Measurements from ENCODE around the gene FOXD2.

The FOXD2 gene

GRCh38 chr1:47416319-47417169 is 21.3 kb upstream of the FOXD2 start:
- H3K27ac ChIP-seq = no peak overlapping the region
- TF ChIP-seq ZFX (IDR thresholded peaks at IDR 0.05; ENCODE audit: borderline replicate concordance) = no peak
- TF ChIP-seq CTCF (IDR thresholded peaks at IDR 0.05) = no peak

GRCh38 chr1:47417170-47418044 is 20.4 kb upstream of the FOXD2 start:
- H3K27ac ChIP-seq = no peak overlapping the region
- no peak for TF ChIP-seq ZFX (IDR thresholded peaks at IDR 0.05; ENCODE audit: borderline replicate concordance)
- no peak for TF ChIP-seq CTCF (IDR thresholded peaks at IDR 0.05)

GRCh38 chr1:47418122-47418521 is 19.7 kb upstream of the FOXD2 start:
- TF ChIP-seq ZFX (IDR thresholded peaks at IDR 0.05; ENCODE audit: borderline replicate concordance) (no peak), CTCF (IDR thresholded peaks at IDR 0.05) (no peak)
- H3K27ac ChIP-seq = no peak overlapping the region

- TF ChIP-seq ZFX (IDR thresholded peaks at IDR 0.05; ENCODE audit: borderline replicate concordance) = no peak
- TF ChIP-seq CTCF (IDR thresholded peaks at IDR 0.05) = no peak
- no peak overlapping the region for H3K27ac ChIP-seq
Measured at GRCh38 chr1:47418681-47419325, 19.0 kb upstream of the FOXD2 start.

GRCh38 chr1:47420547-47420946 is 17.3 kb upstream of the FOXD2 start:
- H3K27ac ChIP-seq = no peak overlapping the region
- no peak for TF ChIP-seq ZFX (IDR thresholded peaks at IDR 0.05; ENCODE audit: borderline replicate concordance)
- no peak for TF ChIP-seq CTCF (IDR thresholded peaks at IDR 0.05)

- TF ChIP-seq CTCF (IDR thresholded peaks at IDR 0.05) = no peak
- TF ChIP-seq ZFX (IDR thresholded peaks at IDR 0.05; ENCODE audit: borderline replicate concordance) = no peak
- no peak overlapping the region for H3K27ac ChIP-seq
Measured at GRCh38 chr1:47423872-47424271, 14.0 kb upstream of the FOXD2 start.
